ENCODE data around the gene RASGRP1.
A peak's percentile ranks its signal among the peaks of the same experiment; 100 is the strongest.

- TF ChIP-seq, protein P1, sequence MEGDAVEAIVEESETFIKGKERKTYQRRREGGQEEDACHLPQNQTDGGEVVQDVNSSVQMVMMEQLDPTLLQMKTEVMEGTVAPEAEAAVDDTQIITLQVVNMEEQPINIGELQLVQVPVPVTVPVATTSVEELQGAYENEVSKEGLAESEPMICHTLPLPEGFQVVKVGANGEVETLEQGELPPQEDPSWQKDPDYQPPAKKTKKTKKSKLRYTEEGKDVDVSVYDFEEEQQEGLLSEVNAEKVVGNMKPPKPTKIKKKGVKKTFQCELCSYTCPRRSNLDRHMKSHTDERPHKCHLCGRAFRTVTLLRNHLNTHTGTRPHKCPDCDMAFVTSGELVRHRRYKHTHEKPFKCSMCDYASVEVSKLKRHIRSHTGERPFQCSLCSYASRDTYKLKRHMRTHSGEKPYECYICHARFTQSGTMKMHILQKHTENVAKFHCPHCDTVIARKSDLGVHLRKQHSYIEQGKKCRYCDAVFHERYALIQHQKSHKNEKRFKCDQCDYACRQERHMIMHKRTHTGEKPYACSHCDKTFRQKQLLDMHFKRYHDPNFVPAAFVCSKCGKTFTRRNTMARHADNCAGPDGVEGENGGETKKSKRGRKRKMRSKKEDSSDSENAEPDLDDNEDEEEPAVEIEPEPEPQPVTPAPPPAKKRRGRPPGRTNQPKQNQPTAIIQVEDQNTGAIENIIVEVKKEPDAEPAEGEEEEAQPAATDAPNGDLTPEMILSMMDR (IDR thresholded peaks at IDR 0.05; ENCODE audit: low read length): peak; percentile 17; the same call in 1 of the 2 replicates
- TF ChIP-seq EZH2 (IDR thresholded peaks at IDR 0.05; ENCODE audit: borderline replicate concordance, low read length): no peak
Measured at GRCh38 chr15:38562278-38562677, 2.3 kb downstream of the RASGRP1 start.
